ENCODE data around the gene RASD1.
"Not testable (repeated sequence)": the region's sequence is repeated elsewhere in the genome, so short reads cannot be mapped to it uniquely, and the experiment has no call there.

The RASD1 gene

DNA sequence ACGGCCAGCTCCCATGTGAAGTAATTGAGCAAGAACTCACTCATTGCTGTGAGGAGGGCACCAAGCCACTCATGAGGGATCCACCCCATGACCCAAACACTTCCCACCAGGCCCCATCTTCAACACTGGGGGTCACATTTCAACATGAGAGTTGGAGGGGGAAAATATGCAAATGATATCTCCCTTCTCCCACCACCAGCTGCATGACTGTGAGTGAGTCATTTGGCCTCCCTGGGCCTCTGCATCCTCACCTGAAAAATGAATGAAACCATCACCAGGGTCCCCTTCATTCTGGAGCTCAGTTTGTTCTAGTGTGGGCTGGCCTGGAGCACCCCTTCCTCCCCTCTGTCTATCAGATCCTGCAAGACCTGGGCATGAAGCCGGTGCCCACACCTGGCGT lies 26.2 kb downstream of the RASD1 start:
- Histone ChIP-seq H3K9ac (ENCODE audit: low read depth, low read length) (no peak overlapping the region), H3K4me3 (ENCODE audit: low read length) (no peak overlapping the region), H3K27me3 (ENCODE audit: insufficient read depth, low read length) (0 out of 2 replicates have a peak, but pooled peaks cover 13% of the 10 kb centered on the region), H3K9me3 (ENCODE audit: insufficient read depth, low read depth, low read length) (no peaks in the 10 kb centered on the region), H3K4me1 (ENCODE audit: insufficient read depth, low read length) (no peaks in the 10 kb centered on the region), H3K27ac (ENCODE audit: low read length) (no peak overlapping the region), H3K36me3 (ENCODE audit: insufficient read depth, low read depth, low read length) (no peaks in the 10 kb centered on the region)

DNA sequence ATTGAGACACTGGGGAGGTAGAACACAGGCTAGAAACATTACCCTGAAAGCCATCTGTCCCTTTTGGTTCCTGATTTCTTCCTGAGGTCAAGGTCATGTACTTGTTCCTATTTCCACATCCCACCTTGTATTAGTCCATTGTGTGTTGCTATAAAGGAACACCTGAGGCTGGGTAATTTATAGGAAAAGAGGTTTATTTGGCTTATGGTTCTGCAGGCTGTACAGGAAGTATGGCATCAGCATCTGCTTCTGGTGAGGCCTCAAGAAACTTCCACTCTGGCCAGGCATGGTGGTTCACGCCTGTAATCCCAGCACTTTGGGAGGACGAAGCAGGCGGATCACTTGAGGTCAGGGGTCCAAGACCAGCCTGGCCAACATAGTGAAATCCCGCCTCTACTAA lies 26.8 kb downstream of the RASD1 start:
- H3K4me3 ChIP-seq (ENCODE audit: low read length), result no peak overlapping the region
- no peaks in the 10 kb centered on the region for H3K9me3 ChIP-seq (ENCODE audit: insufficient read depth, low read depth, low read length)
- H3K9ac ChIP-seq (ENCODE audit: low read depth, low read length), result no peak overlapping the region
- no peak overlapping the region for H3K27ac ChIP-seq (ENCODE audit: low read length)
- no peaks in the 10 kb centered on the region for H3K4me1 ChIP-seq (ENCODE audit: insufficient read depth, low read length)
- H3K36me3 ChIP-seq (ENCODE audit: insufficient read depth, low read depth, low read length), result no peaks in the 10 kb centered on the region
- H3K27me3 ChIP-seq (ENCODE audit: insufficient read depth, low read length), result 0 out of 2 replicates have a peak, but pooled peaks cover 13% of the 10 kb centered on the region

DNA sequence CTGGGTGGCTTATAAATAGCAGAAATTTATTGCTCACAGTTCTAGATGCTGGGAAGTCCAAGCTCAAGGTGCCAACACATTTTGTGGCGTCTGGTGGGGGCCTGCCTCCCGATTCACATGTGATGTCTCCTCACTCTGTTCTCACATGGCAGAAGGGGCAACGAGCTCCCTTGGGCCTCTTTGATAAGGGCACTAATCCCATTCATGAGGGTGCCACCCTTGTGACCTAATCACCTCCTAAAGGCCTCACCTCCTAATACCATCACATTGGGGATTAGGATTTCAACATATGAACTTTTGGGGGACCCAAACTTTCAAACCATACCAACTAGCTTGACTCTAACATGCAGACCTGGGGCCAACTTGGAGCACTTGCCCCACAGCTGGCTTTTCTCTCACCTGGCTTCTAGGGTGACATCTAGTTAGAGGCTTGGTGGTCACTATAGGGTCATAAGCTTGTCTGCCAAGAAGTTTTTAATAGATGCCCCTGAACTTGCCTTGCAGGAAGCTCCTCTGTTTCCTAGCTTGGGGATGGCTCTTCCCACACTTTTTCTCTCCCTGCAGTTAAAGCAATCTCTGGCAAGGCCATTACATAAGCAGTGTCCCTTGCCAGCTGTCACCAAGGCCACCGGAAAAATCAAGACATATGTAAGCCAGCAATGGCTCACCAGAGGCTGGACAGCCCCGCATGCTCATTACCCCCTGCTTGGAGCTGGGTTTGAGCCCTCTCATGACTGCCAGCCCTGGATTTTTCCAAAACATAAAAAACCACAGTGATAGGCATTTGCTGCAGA lies 27.8 kb downstream of the RASD1 start:
- Histone ChIP-seq H3K4me1 (ENCODE audit: insufficient read depth, low read length) (no peaks in the 10 kb centered on the region), H3K4me3 (ENCODE audit: low read length) (no peak overlapping the region), H3K27me3 (ENCODE audit: insufficient read depth, low read length) (0 out of 2 replicates have a peak, but pooled peaks cover 13% of the 10 kb centered on the region)

DNA sequence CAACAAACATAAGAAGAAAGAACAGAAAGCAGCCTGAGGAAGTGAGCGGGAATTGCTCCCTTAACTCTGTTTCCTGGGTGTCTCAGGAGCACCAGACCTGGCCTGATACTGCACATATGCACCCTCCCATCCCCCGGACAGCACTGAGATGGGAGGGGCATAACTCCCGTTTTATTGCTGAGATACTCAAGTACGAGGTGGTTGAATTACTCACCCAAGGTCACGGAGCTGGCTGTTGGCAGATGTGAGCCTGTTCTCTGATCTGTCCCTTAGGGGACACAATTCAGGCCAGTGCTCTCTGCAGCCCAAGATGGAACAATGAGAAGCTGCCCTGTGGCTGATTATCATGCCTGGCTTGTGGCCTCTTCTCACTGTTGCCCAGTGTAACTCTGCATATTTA lies 28.5 kb downstream of the RASD1 start:
- Histone ChIP-seq H3K4me3 (ENCODE audit: low read length) (no peak overlapping the region), H3K27ac (ENCODE audit: low read length) (no peak overlapping the region), H3K9me3 (ENCODE audit: insufficient read depth, low read depth, low read length) (no peaks in the 10 kb centered on the region), H3K4me1 (ENCODE audit: insufficient read depth, low read length) (no peaks in the 10 kb centered on the region), H3K9ac (ENCODE audit: low read depth, low read length) (no peak overlapping the region), H3K36me3 (ENCODE audit: insufficient read depth, low read depth, low read length) (no peaks in the 10 kb centered on the region), H3K27me3 (ENCODE audit: insufficient read depth, low read length) (0 out of 2 replicates have a peak, but pooled peaks cover 7% of the 10 kb centered on the region)

More for the DNA sequence above, 27.8 kb downstream of the RASD1 start:
- Histone ChIP-seq H3K9ac (ENCODE audit: low read depth, low read length) (no peak overlapping the region), H3K36me3 (ENCODE audit: insufficient read depth, low read depth, low read length) (no peaks in the 10 kb centered on the region), H3K27ac (ENCODE audit: low read length) (no peak overlapping the region), H3K9me3 (ENCODE audit: insufficient read depth, low read depth, low read length) (no peaks in the 10 kb centered on the region)

DNA sequence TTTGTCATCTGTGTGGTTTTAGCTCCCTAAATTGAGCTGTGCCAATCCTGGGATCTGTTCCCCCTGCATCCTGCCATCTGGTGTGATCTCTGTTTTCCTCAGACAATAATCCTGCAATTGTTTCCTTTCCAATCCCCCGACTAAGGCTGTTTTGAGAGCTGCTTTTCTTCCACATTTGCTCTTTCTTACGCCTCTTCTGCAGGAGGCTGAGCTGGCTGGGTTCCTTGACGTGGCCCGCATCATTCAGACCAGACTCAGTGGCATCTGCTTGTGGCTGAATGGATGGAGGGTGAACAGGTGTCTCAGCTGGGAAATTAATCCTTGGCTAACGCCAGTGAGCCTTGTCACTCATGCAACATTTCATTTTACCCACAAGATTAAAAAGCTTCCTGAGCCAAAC lies 29.2 kb downstream of the RASD1 start:
- H3K9me3 ChIP-seq (ENCODE audit: insufficient read depth, low read depth, low read length), result no peaks in the 10 kb centered on the region
- no peak overlapping the region for H3K27ac ChIP-seq (ENCODE audit: low read length)
- H3K36me3 ChIP-seq (ENCODE audit: insufficient read depth, low read depth, low read length), result no peaks in the 10 kb centered on the region

DNA sequence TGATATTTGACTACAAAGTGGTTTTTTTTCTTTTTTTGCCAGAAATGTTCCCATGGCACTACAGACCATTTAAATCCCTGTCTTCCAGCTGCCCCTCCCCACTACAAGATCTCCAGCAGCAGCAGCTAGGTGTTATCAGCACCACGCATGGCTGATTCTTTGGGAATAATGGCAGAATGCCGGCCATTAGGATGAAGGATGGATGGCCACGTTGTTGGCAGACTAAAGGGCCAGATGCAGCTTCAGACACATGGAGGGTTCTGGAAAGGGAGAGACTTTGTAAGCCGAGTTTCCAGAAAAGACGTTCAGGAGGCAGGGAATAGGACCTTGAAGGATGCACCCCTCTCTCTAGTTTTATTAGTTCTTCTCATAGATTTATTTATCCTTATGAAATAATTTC lies 29.7 kb downstream of the RASD1 start:
- Histone ChIP-seq H3K4me3 (ENCODE audit: low read length) (no peak overlapping the region), H3K27ac (ENCODE audit: low read length) (no peak overlapping the region), H3K27me3 (ENCODE audit: insufficient read depth, low read length) (0 out of 2 replicates have a peak, but pooled peaks cover 3% of the 10 kb centered on the region), H3K9ac (ENCODE audit: low read depth, low read length) (no peak overlapping the region), H3K4me1 (ENCODE audit: insufficient read depth, low read length) (no peaks in the 10 kb centered on the region), H3K9me3 (ENCODE audit: insufficient read depth, low read depth, low read length) (no peaks in the 10 kb centered on the region), H3K36me3 (ENCODE audit: insufficient read depth, low read depth, low read length) (no peaks in the 10 kb centered on the region)

More for the DNA sequence above, 29.2 kb downstream of the RASD1 start:
- Histone ChIP-seq H3K27me3 (ENCODE audit: insufficient read depth, low read length) (0 out of 2 replicates have a peak, but pooled peaks cover 3% of the 10 kb centered on the region), H3K4me1 (ENCODE audit: insufficient read depth, low read length) (no peaks in the 10 kb centered on the region), H3K9ac (ENCODE audit: low read depth, low read length) (no peak overlapping the region), H3K4me3 (ENCODE audit: low read length) (no peak overlapping the region)

DNA sequence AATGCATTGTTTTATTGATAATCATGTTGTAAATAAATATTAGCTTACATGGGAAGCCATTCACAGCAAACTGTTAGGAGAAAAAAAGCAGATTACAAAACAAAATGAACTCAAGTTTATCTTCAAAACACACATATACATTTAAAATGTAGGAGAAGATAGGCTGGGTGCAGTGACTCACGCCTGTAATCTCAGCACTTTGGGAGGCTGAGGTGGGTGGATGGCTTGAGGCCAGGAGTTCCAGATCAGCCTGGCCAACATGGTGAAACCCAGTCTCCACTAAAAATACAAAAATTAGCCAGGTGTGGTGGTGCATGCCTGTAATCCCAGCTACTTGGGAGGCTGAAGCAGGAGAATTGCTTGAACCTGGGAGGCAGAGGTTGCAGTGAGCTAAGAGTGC lies 30.3 kb downstream of the RASD1 start:
- not testable (repeated sequence) for H3K27ac ChIP-seq (ENCODE audit: low read length); H3K4me1 ChIP-seq (ENCODE audit: insufficient read depth, low read length); H3K9me3 ChIP-seq (ENCODE audit: insufficient read depth, low read depth, low read length); H3K36me3 ChIP-seq (ENCODE audit: insufficient read depth, low read depth, low read length); H3K9ac ChIP-seq (ENCODE audit: low read depth, low read length); H3K27me3 ChIP-seq (ENCODE audit: insufficient read depth, low read length); H3K4me3 ChIP-seq (ENCODE audit: low read length)

DNA sequence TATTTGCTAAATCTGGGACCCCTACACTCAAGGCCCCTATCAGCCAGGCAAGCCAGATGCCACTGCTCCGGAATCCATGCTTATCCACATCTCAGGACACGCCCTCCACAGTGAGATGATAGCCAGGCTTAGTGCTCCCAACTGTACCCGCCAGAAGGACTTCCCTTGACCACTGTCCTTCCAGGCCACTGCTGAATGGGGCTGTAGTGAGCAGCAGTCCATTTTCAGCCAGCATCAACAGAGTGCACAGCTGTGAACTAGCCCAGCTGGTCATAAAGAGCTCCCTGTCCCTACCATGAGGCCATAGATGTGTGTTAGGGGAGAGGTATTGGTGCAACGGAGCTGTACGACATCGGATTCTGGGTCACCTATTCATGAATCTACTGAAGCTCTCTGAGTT lies 32.4 kb downstream of the RASD1 start:
- H3K27me3 ChIP-seq (ENCODE audit: insufficient read depth, low read length), result 0 out of 2 replicates have a peak, but pooled peaks cover 3% of the 10 kb centered on the region
- H3K36me3 ChIP-seq (ENCODE audit: insufficient read depth, low read depth, low read length), result no peaks in the 10 kb centered on the region
- H3K9me3 ChIP-seq (ENCODE audit: insufficient read depth, low read depth, low read length), result peaks cover 5% of the 10 kb centered on the region; the same call in 1 of the 2 replicates
- no peak overlapping the region for H3K4me3 ChIP-seq (ENCODE audit: low read length)
- no peak overlapping the region for H3K27ac ChIP-seq (ENCODE audit: low read length)
- no peak overlapping the region for H3K9ac ChIP-seq (ENCODE audit: low read depth, low read length)
- no peaks in the 10 kb centered on the region for H3K4me1 ChIP-seq (ENCODE audit: insufficient read depth, low read length)

DNA sequence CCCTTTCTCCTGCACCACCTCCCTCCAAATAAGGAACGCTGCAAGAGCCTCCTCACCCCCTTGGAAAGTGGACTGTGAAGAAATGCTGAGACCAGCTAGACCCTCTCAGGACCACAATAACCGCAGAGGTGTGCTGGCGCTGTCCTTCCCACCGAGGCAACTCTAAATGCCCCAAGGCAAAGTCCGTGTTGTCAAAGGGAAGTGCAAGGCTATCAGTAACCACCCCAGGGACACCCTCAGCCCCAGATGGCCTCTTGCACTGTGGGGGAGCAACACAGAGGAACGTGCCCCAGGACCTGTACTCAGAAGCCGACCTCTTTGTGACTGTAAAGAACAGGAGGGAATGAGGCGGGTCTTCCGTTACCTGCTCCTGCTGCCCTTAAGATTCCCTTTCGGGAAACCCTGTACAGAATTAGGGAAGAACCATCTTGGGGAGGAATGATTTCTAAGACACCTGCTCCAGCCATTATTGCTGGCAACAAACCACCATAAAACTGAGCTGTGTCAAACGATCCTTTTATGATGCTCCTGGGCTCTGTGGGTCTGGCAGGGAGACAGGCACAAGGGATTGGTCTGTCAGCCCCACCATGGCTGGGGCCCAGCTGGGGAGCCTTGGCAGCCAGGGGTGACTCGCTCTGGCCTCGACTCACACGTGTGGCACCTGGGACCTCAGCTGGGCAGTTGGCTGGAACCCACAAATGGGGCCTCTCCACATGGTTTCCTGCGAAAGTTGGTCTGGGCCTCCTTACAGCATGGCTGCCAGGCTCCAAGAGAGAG lies 34.0 kb downstream of the RASD1 start:
- no peak overlapping the region; the same call in 1 of the 2 replicates for H3K9ac ChIP-seq (ENCODE audit: low read depth, low read length)

DNA sequence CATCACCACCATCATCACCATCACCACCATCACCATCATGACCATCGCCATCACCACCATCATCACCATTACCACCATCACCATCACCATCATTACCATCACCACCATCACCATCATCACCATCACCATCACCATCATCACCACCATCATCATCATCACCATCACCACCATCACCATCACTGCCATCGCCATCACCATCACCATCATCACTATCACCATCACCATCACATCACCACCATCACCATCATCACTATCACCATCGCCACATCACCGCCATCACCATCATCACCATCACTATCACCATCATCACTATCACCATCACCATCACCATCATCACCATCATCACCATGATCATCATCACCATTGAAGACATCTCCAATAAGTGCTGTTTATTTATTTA lies 36.2 kb downstream of the RASD1 start:
- H3K27ac ChIP-seq (ENCODE audit: low read length), result no peak overlapping the region
- peaks cover 5% of the 10 kb centered on the region; the same call in 1 of the 2 replicates for H3K9me3 ChIP-seq (ENCODE audit: insufficient read depth, low read depth, low read length)
- no peaks in the 10 kb centered on the region for H3K27me3 ChIP-seq (ENCODE audit: insufficient read depth, low read length)
- no peak overlapping the region for H3K4me3 ChIP-seq (ENCODE audit: low read length)
- H3K9ac ChIP-seq (ENCODE audit: low read depth, low read length), result no peak overlapping the region
- H3K36me3 ChIP-seq (ENCODE audit: insufficient read depth, low read depth, low read length), result no peaks in the 10 kb centered on the region
- no peaks in the 10 kb centered on the region for H3K4me1 ChIP-seq (ENCODE audit: insufficient read depth, low read length)

More for the DNA sequence above, 34.0 kb downstream of the RASD1 start:
- Histone ChIP-seq H3K9me3 (ENCODE audit: insufficient read depth, low read depth, low read length) (peaks cover 5% of the 10 kb centered on the region; the same call in 1 of the 2 replicates), H3K36me3 (ENCODE audit: insufficient read depth, low read depth, low read length) (no peaks in the 10 kb centered on the region), H3K4me1 (ENCODE audit: insufficient read depth, low read length) (no peaks in the 10 kb centered on the region), H3K27ac (ENCODE audit: low read length) (no peak overlapping the region), H3K4me3 (ENCODE audit: low read length) (no peak overlapping the region), H3K27me3 (ENCODE audit: insufficient read depth, low read length) (0 out of 2 replicates have a peak, but pooled peaks cover 2% of the 10 kb centered on the region)

DNA sequence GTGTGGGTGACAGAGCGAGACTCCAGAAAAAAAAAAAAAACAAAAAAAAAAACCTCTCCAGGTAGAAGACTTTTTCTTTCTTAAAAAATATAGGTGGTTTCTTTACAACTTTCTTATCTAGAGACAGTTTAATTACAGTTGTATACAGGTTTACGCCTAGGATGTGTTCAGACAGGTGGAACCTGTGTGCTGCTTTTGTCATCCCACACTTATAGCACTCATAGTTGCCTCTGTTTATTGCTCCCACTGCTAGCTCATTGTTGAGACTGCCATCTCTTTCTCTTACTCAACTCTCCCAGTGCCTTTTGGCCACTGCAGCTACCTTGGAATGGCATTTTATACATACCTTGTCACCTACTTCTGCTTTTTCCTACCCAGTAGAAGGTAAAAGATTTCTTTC lies 38.5 kb downstream of the RASD1 start:
- Histone ChIP-seq H3K27me3 (ENCODE audit: insufficient read depth, low read length) (no peaks in the 10 kb centered on the region), H3K9ac (ENCODE audit: low read depth, low read length) (no peak overlapping the region), H3K9me3 (ENCODE audit: insufficient read depth, low read depth, low read length) (peaks cover 5% of the 10 kb centered on the region; the same call in 1 of the 2 replicates), H3K27ac (ENCODE audit: low read length) (no peak overlapping the region), H3K4me1 (ENCODE audit: insufficient read depth, low read length) (no peaks in the 10 kb centered on the region), H3K36me3 (ENCODE audit: insufficient read depth, low read depth, low read length) (no peaks in the 10 kb centered on the region), H3K4me3 (ENCODE audit: low read length) (no peak overlapping the region)
